Natural killer cell treated with Interleukin-12 subunit alpha and Interleukin-12 subunit beta and Interleukin-15 and Interleukin-18, amount 100 ng/mL, for 72 hours (primary cell): Measurements from ENCODE around the gene PDRG1. TPM values are rescaled to one million over a fixed set of nuclear protein-coding genes. Genes with fewer than 3 reads are reported as not detected.

Experiments used
- ATAC-seq, 2 donors: fragments of 150-1000 bp; cut with Tn5 transposase in 1 of 2; sonication (Bioruptor Pico), chemical (Tn5 transposase) in 1 of 2; 2 replicates each; pipeline ENCODE4 v1.10.0; 2021
- DNase-seq: peaks from one replicate; pipeline ENCODE4 v3.0.0; 2022; ENCODE audit warnings: low spot score
- H3K27ac Mint-ChIP-seq, 2 donors: 1 replicate in 1 of 2; 2 replicates in 1 of 2; pipeline ENCODE4 v1.8.0; 2022; ENCODE audit warnings: mixed read lengths in 2 of 2, mild to moderate bottlenecking in 1 of 2, moderate library complexity in 1 of 2
- H3K27me3 Mint-ChIP-seq, 2 donors: 1 replicate in 1 of 2; 2 replicates in 1 of 2; pipeline ENCODE4 v1.8.0; 2022; ENCODE audit warnings: mixed read lengths in 2 of 2
- H3K36me3 Mint-ChIP-seq: one replicate; pipeline ENCODE4 v1.8.0; 2022; ENCODE audit warnings: mixed read lengths
- H3K4me1 Mint-ChIP-seq, 2 donors: 1 replicate in 1 of 2; 2 replicates in 1 of 2; pipeline ENCODE4 v1.8.0; 2022; ENCODE audit warnings: low read depth in 2 of 2, mixed read lengths in 2 of 2, mild to moderate bottlenecking in 1 of 2
- H3K4me3 Mint-ChIP-seq: one replicate; pipeline ENCODE4 v1.8.0; 2022; ENCODE audit warnings: mixed read lengths
- H3K9me3 Mint-ChIP-seq: 2 replicates; pipeline ENCODE4 v1.8.0; 2022; ENCODE audit warnings: mixed read lengths
- total RNA-seq, 2 donors: library from RNA; stranded (reverse); gene quantifications; one replicate each; pipeline ENCODE4 v1.2.3, GENCODE V29; 2022

The PDRG1 gene
- total RNA-seq, 2 donors from 2014 or later, result 15.6 to 18.7 TPM

DNA sequence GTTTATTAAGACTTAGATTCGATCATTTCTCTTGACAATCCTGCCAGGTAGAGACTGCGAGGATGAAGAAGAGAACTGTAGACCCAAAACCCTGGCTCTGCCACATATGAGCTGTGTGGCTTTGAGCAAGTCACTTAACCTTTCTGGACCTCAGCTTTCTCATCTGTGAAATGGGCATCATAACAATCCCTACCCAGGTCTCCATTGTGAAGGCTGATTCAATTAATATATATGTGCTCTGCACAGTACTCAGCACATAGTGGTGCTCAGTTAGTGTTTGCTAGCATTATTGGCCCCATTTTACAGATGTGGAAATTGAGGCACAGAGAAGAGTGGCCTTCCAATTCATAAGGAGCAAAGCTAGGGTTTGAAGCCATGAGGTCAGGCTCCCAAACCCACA, 24.0 kb upstream of the PDRG1 start:
- Mint-ChIP-seq H3K27ac (no peak overlapping the region), H3K9me3 (no peaks in the 10 kb centered on the region), H3K4me1 (no peaks in the 10 kb centered on the region), H3K4me3 (no peak overlapping the region), H3K36me3 (no peaks in the 10 kb centered on the region), H3K27me3 (peaks cover 26 to 39% of the 10 kb centered on the region in 2 donors)
- DNase-seq, result no peak
- no peak for ATAC-seq

DNA sequence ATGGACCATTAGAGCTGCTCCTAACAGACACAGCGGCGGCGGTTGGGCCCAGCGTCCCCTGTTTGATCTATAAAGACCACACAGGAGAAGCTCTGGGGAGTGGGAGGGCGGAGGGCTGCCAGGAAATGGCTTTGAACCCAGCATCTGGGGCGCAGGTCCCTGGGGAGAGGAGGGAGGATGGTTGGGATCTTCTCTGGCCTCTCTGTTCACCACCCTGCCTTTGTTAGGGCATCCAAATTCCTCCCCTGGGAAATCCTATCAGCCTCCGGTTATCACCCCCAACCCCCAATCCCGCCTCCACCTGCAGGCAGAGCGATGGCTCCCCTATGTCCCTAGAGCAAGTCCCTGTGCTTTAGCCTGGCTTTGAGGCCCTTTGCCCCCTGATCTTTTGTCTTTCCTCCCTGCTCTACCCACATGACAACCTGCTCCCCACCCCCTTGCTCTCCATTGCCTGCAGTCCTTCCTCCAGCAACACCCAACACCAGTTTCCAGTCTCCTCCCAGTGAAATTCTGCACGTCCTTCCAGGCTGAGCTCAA, 23.2 kb upstream of the PDRG1 start:
- no peaks in the 10 kb centered on the region for H3K36me3 Mint-ChIP-seq

DNA sequence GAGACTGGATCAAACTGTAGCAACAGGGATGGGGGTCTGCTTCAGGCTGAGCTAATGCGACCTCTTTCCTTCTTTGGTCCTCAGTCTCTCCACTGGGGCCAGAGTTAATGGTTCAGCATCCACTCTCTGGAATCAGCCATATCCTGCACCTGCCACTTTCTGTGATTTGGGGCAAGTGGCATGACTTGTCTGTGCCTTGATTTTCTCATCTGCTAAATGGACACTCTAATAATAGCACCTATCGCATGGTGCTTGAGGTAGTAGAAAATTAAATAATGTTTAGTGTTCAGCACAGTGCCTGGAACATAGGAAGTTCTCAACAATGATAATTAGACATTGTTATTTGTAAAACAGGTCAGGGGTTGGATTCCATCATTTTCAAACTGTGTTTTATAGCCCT, 22.4 kb upstream of the PDRG1 start:
- Mint-ChIP-seq H3K4me3 (no peak overlapping the region), H3K27ac (no peak overlapping the region), H3K4me1 (no peaks in the 10 kb centered on the region), H3K36me3 (no peaks in the 10 kb centered on the region), H3K27me3 (peaks cover 29 to 54% of the 10 kb centered on the region in 2 donors), H3K9me3 (no peaks in the 10 kb centered on the region)
- ATAC-seq, result no peak
- no peak for DNase-seq

More for the DNA sequence above, 23.2 kb upstream of the PDRG1 start:
- peaks cover 28 to 48% of the 10 kb centered on the region in 2 donors for H3K27me3 Mint-ChIP-seq
- no peak for ATAC-seq
- H3K27ac Mint-ChIP-seq, result no peak overlapping the region
- H3K4me1 Mint-ChIP-seq, result no peaks in the 10 kb centered on the region
- H3K9me3 Mint-ChIP-seq, result no peaks in the 10 kb centered on the region
- no peak overlapping the region for H3K4me3 Mint-ChIP-seq
- no peak for DNase-seq

DNA sequence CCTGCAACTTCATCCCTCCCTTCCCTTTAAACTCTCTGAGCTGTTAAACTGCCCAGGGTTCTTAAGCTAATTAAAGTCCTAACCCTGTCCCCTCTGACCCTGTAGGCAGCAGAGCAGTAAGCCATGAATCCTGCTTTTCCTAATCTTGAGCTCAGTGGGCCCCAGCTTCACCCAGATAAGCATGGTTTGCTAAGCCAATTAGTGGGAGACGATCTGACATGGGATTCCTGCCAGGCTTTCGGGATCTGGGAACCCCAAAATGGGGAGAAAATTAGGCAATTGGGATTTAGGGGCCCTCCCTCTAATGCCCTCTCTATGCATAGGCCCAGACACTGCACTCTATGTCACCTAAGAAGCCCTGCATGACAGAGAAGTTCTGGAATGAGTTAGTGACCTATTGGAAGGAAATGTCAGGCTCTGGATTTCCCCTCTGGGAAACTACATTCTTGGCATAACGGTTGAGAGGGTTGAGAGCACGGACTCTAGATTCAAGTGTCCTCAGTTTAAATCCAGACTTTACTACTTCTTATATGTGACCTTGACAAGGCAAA, 20.7 kb upstream of the PDRG1 start:
- Mint-ChIP-seq H3K9me3 (no peaks in the 10 kb centered on the region), H3K4me3 (no peak overlapping the region), H3K27ac (no peak overlapping the region), H3K27me3 (peaks cover 30 to 63% of the 10 kb centered on the region in 2 donors), H3K36me3 (no peaks in the 10 kb centered on the region), H3K4me1 (peaks cover 5% of the 10 kb centered on the region in 2 donors)
- ATAC-seq (no peak), DNase-seq (no peak)

GRCh38 chr20:31969991-31970390, 18.1 kb upstream of the PDRG1 start:
- ATAC-seq, result no peak
- Mint-ChIP-seq H3K36me3 (no peaks in the 10 kb centered on the region), H3K27me3 (peaks cover 38 to 71% of the 10 kb centered on the region in 2 donors), H3K4me1 (peaks cover 10 to 14% of the 10 kb centered on the region in 2 donors), H3K27ac (no peak overlapping the region), H3K9me3 (no peaks in the 10 kb centered on the region), H3K4me3 (no peak overlapping the region)
- no peak for DNase-seq

GRCh38 chr20:31968291-31969126, 16.7 kb upstream of the PDRG1 start:
- Mint-ChIP-seq H3K4me1 (peaks cover 10 to 14% of the 10 kb centered on the region in 2 donors), H3K9me3 (no peaks in the 10 kb centered on the region), H3K4me3 (peak overlapping the region; percentile 83), H3K36me3 (no peaks in the 10 kb centered on the region), H3K27ac (no peak overlapping the region), H3K27me3 (peaks cover 42 to 75% of the 10 kb centered on the region in 2 donors)
- ATAC-seq (peak; percentile 89 to 91), DNase-seq (peak; percentile 86)

GRCh38 chr20:31967830-31968249, 16.0 kb upstream of the PDRG1 start, which contains the start of gene XKR7:
TSS of gene XKR7 (plus strand) at chr20:31968151. CDS start at chr20:31968176, 25 bp downstream.
- DNase-seq (no peak), ATAC-seq (peak in 1 of 2 donors; percentile 48)
- Mint-ChIP-seq H3K27me3 (peaks cover 41 to 74% of the 10 kb centered on the region in 2 donors), H3K36me3 (no peaks in the 10 kb centered on the region), H3K4me1 (peaks cover 10 to 14% of the 10 kb centered on the region in 2 donors), H3K4me3 (peak within 1 kb of the TSS; percentile 83), H3K27ac (no peak within 1 kb of the TSS), H3K9me3 (no peaks in the 10 kb centered on the region)

DNA sequence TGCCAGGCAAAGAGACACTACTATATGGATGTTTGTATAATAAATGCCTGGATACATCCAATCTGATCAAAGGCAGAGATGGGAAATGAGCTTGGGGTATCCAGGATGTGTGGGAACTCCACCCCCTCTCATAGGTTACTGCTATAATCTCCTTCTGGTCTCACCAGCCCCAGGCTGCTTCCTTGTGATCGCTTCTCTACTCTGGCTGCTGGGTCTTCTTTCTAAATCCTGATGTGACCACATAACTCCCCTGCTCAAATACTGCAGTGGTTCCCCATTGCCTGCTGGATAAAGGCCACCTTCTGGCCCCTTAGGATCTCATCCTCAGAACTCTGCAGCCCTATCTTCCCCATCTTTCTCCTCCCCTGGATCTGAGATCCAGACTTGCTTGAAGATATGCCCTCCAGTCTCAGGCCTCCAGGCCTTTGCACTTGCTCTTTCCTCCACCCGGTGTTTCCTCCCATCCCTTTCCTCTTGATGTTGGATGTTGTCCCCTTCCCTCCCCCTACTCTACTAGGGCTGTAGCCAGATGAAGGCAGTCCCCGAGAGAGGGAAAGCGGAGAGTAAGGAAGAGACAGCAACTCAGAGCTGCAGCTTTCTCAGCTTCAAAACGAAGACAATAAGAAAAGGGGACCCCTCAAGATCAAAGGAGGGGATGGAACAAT, 15.3 kb upstream of the PDRG1 start:
- Mint-ChIP-seq H3K36me3 (no peaks in the 10 kb centered on the region), H3K4me3 (peak overlapping the region; percentile 63), H3K4me1 (peaks cover 10 to 14% of the 10 kb centered on the region in 2 donors), H3K27me3 (peaks cover 40 to 74% of the 10 kb centered on the region in 2 donors), H3K9me3 (no peaks in the 10 kb centered on the region), H3K27ac (no peak overlapping the region)
- DNase-seq (no peak), ATAC-seq (no peak)

DNA sequence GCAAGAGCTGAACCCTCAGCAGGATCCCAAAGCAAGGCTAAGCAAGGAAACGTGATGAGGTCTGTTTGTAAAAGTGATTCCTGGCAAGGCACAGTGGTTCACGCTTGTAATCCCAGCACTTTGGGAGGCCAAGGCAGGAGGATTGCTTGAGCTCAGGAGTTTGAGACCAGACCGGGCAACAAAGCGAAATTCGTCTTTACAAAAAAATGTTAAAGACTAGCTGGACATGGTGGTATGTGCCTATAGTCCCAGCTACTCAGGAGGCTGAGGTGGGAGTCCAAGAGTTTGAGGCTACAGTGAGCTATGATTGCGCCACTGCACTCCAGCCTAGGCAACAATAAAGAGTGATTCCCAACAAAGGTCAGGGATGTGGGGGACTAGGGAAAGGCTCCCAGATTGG, 12.0 kb upstream of the PDRG1 start:
- Mint-ChIP-seq H3K27ac (no peak overlapping the region), H3K36me3 (no peaks in the 10 kb centered on the region), H3K9me3 (no peaks in the 10 kb centered on the region), H3K4me3 (no peak overlapping the region), H3K4me1 (peaks cover 10 to 14% of the 10 kb centered on the region in 2 donors), H3K27me3 (peaks cover 47 to 80% of the 10 kb centered on the region in 2 donors)
- DNase-seq, result no peak
- no peak for ATAC-seq

- DNase-seq (no peak), ATAC-seq (no peak)
- Mint-ChIP-seq H3K36me3 (no peaks in the 10 kb centered on the region), H3K9me3 (no peaks in the 10 kb centered on the region), H3K4me3 (no peak overlapping the region), H3K27ac (no peak overlapping the region), H3K4me1 (peaks cover 7 to 9% of the 10 kb centered on the region in 2 donors), H3K27me3 (peaks cover 50 to 77% of the 10 kb centered on the region in 2 donors)
Measured at GRCh38 chr20:31962761-31963160, 10.9 kb upstream of the PDRG1 start.

DNA sequence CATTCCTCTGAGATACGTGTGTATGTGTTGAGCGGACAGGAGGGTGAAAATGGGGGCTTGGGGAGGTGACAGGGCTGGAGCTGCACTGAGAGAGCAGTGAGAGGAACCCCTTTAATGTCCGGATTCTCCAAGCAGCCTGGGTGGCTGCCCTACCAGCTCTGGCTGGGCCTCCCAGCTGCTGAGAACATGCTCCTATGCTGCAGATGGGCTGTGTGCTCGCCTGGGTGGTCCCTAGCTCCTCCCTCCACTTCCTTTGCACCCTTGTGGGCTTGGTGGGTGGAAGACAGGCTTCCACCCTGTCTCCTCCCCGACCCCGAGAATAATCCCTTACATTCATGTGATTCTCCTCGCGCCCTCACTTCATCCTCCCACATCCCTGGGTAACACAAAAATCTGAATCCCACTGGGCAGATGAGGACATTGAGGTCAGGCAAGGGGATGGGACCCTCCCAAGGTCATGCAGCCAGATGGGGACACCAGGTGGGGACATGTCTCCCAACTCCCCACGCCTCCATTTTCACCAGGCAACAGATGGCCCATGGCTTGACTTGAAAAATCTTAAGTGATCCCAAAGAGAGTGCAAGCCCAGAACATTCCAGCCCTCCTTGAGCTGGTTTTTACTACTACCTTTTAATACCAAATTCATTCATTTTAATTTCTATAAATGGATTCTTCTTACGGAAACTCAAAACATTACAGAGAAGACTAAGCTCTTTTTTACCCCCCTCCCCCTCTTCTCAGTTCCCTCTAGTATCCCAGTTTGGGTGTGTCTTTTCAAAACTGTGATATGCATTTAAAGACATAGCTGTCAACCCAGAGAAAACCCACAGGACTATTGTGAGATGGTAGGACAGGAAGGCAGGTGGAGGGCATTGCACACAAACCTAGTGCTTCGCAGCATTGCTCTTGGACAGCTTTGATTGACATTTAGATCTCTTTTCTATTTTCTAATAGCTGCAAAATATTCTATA, 5.0 kb upstream of the PDRG1 start:
- peaks cover 35 to 54% of the 10 kb centered on the region in 2 donors for H3K27me3 Mint-ChIP-seq
- H3K9me3 Mint-ChIP-seq, result no peaks in the 10 kb centered on the region
- peaks cover 4 to 5% of the 10 kb centered on the region in 2 donors for H3K4me1 Mint-ChIP-seq
- no peak overlapping the region for H3K27ac Mint-ChIP-seq
- peaks cover under 1% of the 10 kb centered on the region for H3K36me3 Mint-ChIP-seq
- ATAC-seq (no peak), DNase-seq (no peak)
- no peak overlapping the region for H3K4me3 Mint-ChIP-seq

- no peak overlapping the region for H3K4me3 Mint-ChIP-seq
Measured at GRCh38 chr20:31954500-31954899, 2.7 kb upstream of the PDRG1 start.

More at GRCh38 chr20:31954500-31954899, 2.7 kb upstream of the PDRG1 start:
- Mint-ChIP-seq H3K27ac (no peak overlapping the region), H3K36me3 (peaks cover 10% of the 10 kb centered on the region), H3K4me1 (peaks cover 25 to 28% of the 10 kb centered on the region in 2 donors), H3K9me3 (no peaks in the 10 kb centered on the region), H3K27me3 (peaks cover 23 to 34% of the 10 kb centered on the region in 2 donors)
- DNase-seq (no peak), ATAC-seq (no peak)
